SU-DHL-6 (cell line): ENCODE data around the gene MAML2.

Source experiments
- H2AFZ ChIP-seq: fragments of 200-600 bp; sonication (generic); 2 replicates; pipeline ENCODE4 v1.6.1; 2014; ENCODE audit warnings: low read depth, mild to moderate bottlenecking, moderate library complexity, mixed read lengths, antibody characterized with exemption, low read length; ENCODE audit not compliant: severe bottlenecking
- H3F3A ChIP-seq: fragments of 200-600 bp; shearing (Covaris generic); 2 replicates; pipeline ENCODE4 v1.6.0; 2016; ENCODE audit warnings: antibody characterized with exemption, mild to moderate bottlenecking; ENCODE audit not compliant: insufficient read depth
- H3K27ac ChIP-seq: fragments of 200-600 bp; sonication (generic); 2 replicates; pipeline ENCODE4 v1.5.1; 2016; ENCODE audit warnings: low read depth, mild to moderate bottlenecking, low read length, moderate library complexity, mixed read lengths
- H3K27me3 ChIP-seq: fragments of 200-600 bp; sonication (generic), shearing (Covaris generic); 2 replicates; pipeline ENCODE4 v1.6.0; 2014; ENCODE audit warnings: mild to moderate bottlenecking, low read length
- H3K36me3 ChIP-seq: fragments of 200-600 bp; sonication (generic); 2 replicates; pipeline ENCODE4 v1.6.1; 2014; ENCODE audit warnings: mild to moderate bottlenecking, low read length, mixed read lengths
- H3K4me2 ChIP-seq: fragments of 300-600, 200-600 bp; shearing (Covaris generic), sonication (generic); 2 replicates; pipeline ENCODE4 v1.6.0; 2014; ENCODE audit warnings: low read length, low read depth, mild to moderate bottlenecking; ENCODE audit not compliant: poor library complexity, severe bottlenecking
- H3K4me3 ChIP-seq: fragments of 200-600 bp; sonication (generic); 2 replicates; pipeline ENCODE4 v1.5.1; 2014; ENCODE audit warnings: antibody characterized with exemption, low read length, mild to moderate bottlenecking, mixed read lengths; ENCODE audit not compliant: insufficient read depth, poor library complexity, severe bottlenecking
- H3K79me2 ChIP-seq: fragments of 200-600 bp; sonication (generic); 2 replicates; pipeline ENCODE4 v1.6.1; 2014; ENCODE audit warnings: mild to moderate bottlenecking, low read length, moderate library complexity; ENCODE audit not compliant: insufficient read depth
- H3K9ac ChIP-seq: fragments of 200-600 bp; sonication (generic); 2 replicates; pipeline ENCODE4 v1.7.0; 2014; ENCODE audit warnings: mild to moderate bottlenecking, low read length
- H3K9me2 ChIP-seq: fragments of 200-600 bp; sonication (generic); replicated peaks from 2 replicates; pipeline ENCODE4 v1.6.1; 2014; ENCODE audit warnings: low read length; ENCODE audit not compliant: insufficient read depth
- H3K9me3 ChIP-seq: fragments of 200-600 bp; sonication (generic); 2 replicates; pipeline ENCODE4 v1.6.1; 2014; ENCODE audit warnings: low read length, mixed read lengths; ENCODE audit not compliant: insufficient read depth
- H4K20me1 ChIP-seq: fragments of 200-600 bp; sonication (generic); 2 replicates; pipeline ENCODE4 v1.6.1; 2014; ENCODE audit warnings: low read depth, mild to moderate bottlenecking, antibody characterized with exemption, low read length, moderate library complexity, mixed read lengths
- CTCF ChIP-seq: fragments of 200-600 bp; sonication (generic); IDR thresholded peaks from one replicate; pipeline ENCODE4 v1.5.1; 2017; ENCODE audit warnings: antibody characterized with exemption, mild to moderate bottlenecking, low read length, moderate library complexity; ENCODE audit not compliant: insufficient read depth, poor library complexity, severe bottlenecking
- EZH2phosphoT487 ChIP-seq: fragments of 200-600 bp; sonication (generic), shearing (Covaris generic); conservative IDR thresholded peaks from 2 replicates; pipeline ENCODE4 v1.6.1; 2018; ENCODE audit warnings: mild to moderate bottlenecking, antibody characterized with exemption, low read length, moderate library complexity, mixed read lengths

Gene MAML2

DNA sequence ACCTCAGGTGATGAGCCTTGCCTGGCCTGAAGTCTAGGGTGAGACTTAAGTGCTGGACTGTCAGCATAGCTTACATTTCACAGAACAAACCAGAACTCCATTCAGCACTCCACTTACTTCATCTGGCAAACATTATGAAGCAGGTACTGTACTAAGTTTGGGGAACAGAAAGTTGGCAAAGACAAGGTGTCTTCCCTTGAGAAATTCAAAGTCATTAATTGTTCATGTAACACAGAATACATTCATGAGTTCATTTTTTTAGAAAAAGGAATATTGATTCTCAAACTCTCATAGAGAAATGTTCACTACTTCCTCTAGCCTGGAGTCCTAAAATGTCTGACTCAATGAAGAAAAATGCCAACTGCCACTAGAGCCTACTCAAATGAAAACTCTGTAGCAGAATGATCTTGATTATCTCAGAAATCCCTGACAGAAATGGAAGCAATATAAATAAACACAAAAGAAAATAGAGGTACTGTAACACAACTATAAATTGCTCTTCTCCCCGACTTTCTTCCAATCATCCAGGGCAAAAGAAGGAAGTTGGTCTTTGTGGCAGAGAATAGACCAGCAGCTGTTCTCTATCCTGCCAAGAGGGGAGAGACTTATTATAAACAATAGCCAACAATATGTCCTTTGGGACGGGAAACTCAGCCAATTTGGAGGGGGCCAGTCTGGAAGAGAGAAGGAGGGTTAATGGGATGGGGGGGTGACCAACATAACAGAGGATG lies 289.9 kb downstream of the MAML2 start:
- Histone ChIP-seq H3K79me2 (no peaks in the 10 kb centered on the region), H3K36me3 (no peaks in the 10 kb centered on the region), H3K9ac (no peak overlapping the region), H3K27ac (no peak overlapping the region), H3K4me2 (no peak overlapping the region), H3K4me3 (no peak overlapping the region), H3K27me3 (no peaks in the 10 kb centered on the region), H2AFZ (no peak overlapping the region), H3K9me3 (no peaks in the 10 kb centered on the region), H3K9me2 (no peaks in the 10 kb centered on the region), H3F3A (no peaks in the 10 kb centered on the region), H4K20me1 (no peaks in the 10 kb centered on the region)
- no peak for TF ChIP-seq EZH2phosphoT487

GRCh38 chr11:96051820-96052219 lies 291.2 kb downstream of the MAML2 start:
- H3K27me3 ChIP-seq, result no peaks in the 10 kb centered on the region
- H3K36me3 ChIP-seq, result no peaks in the 10 kb centered on the region
- H2AFZ ChIP-seq, result no peak overlapping the region
- no peaks in the 10 kb centered on the region for H3K79me2 ChIP-seq
- no peak overlapping the region for H3K4me3 ChIP-seq
- H3K4me2 ChIP-seq, result no peak overlapping the region
- no peaks in the 10 kb centered on the region for H3K9me3 ChIP-seq
- no peaks in the 10 kb centered on the region for H4K20me1 ChIP-seq
- H3K9me2 ChIP-seq, result no peaks in the 10 kb centered on the region
- H3K27ac ChIP-seq, result no peak overlapping the region
- TF ChIP-seq EZH2phosphoT487 (no peak), CTCF (no peak)
- no peak overlapping the region for H3K9ac ChIP-seq
- H3F3A ChIP-seq, result no peaks in the 10 kb centered on the region

GRCh38 chr11:96050435-96051182 lies 292.4 kb downstream of the MAML2 start:
- no peak overlapping the region for H3K27ac ChIP-seq
- H3K9me2 ChIP-seq, result no peaks in the 10 kb centered on the region
- TF ChIP-seq EZH2phosphoT487 (no peak), CTCF (no peak)
- H3K79me2 ChIP-seq, result no peaks in the 10 kb centered on the region
- no peak overlapping the region for H3K9ac ChIP-seq
- no peak overlapping the region for H3K4me2 ChIP-seq
- H3K9me3 ChIP-seq, result no peaks in the 10 kb centered on the region
- no peaks in the 10 kb centered on the region for H3K27me3 ChIP-seq
- H4K20me1 ChIP-seq, result no peaks in the 10 kb centered on the region
- H3F3A ChIP-seq, result no peaks in the 10 kb centered on the region
- H3K4me3 ChIP-seq, result no peak overlapping the region
- no peaks in the 10 kb centered on the region for H3K36me3 ChIP-seq
- no peak overlapping the region for H2AFZ ChIP-seq

DNA sequence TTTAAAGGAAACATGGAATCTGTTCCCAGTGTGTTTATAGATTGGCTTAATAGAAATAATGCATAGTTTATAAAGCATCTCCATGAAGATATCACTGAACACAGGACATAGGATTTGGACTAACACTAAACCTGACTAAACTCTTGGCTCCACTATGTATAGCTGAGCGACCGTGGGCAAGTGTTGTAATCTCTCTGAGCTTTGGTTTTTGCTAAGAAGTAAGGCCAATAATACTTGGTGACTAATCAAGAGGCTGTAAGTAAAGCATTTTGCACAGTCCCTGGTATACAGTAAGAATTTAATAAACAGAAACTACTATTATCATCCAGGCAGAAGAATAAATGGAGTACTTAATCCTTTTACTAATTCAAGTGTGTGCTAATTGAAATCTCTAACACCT lies 293.6 kb downstream of the MAML2 start:
- Histone ChIP-seq H3K9me3 (no peaks in the 10 kb centered on the region), H3K4me3 (no peak overlapping the region), H3K79me2 (no peaks in the 10 kb centered on the region), H3K9ac (no peak overlapping the region), H4K20me1 (no peaks in the 10 kb centered on the region), H3K27ac (no peak overlapping the region), H3K36me3 (no peaks in the 10 kb centered on the region), H3F3A (no peaks in the 10 kb centered on the region), H3K27me3 (no peaks in the 10 kb centered on the region), H3K4me2 (no peak overlapping the region), H2AFZ (no peak overlapping the region), H3K9me2 (no peaks in the 10 kb centered on the region)
- TF ChIP-seq CTCF (no peak), EZH2phosphoT487 (no peak)
